Lower leg skin (tissue), 3 donors: ENCODE measurements around the gene SLC9A7.

Source experiments
- CTCF ChIP-seq, 3 donors: fragments of 450-650 bp; IDR thresholded peaks; one replicate each; pipeline ENCODE4 v1.5.1; 2016; ENCODE audit warnings: antibody characterized with exemption in 3 of 3, mild to moderate bottlenecking in 3 of 3, moderate library complexity in 2 of 3
- POLR2A ChIP-seq, 2 donors: fragments of 450-650 bp; IDR thresholded peaks; one replicate each; pipeline ENCODE4 v1.6.1; 2016 to 2017; ENCODE audit warnings: antibody characterized with exemption in 2 of 2, mild to moderate bottlenecking in 1 of 2, moderate library complexity in 1 of 2

- TF ChIP-seq CTCF (IDR thresholded peaks at IDR 0.05) (no peak), POLR2A (IDR thresholded peaks at IDR 0.05) (no peak)
These were observed 4.0 kb upstream of the SLC9A7 start for GRCh38 chrX:46762963-46763362.
